K562 (cell line): ENCODE data around the gene COA5. TPM values are rescaled to one million over a fixed set of nuclear protein-coding genes. Genes with fewer than 3 reads are reported as not detected.

Source experiments
- GABPB2 ChIP-seq: fragments of 250-450 bp; sonication (Bioruptor Pico); conservative IDR thresholded peaks from 2 replicates; pipeline ENCODE4 v1.5.1; 2021; ENCODE audit warnings: mild to moderate bottlenecking
- HSF4 ChIP-seq: fragments of 250-450 bp; sonication (Bioruptor Pico); IDR thresholded peaks from 2 replicates; pipeline ENCODE4 v2.1.2; 2022; ENCODE audit warnings: mild to moderate bottlenecking, moderate library complexity, borderline replicate concordance
- POLR2G ChIP-seq: fragments of 200-400 bp; formaldehyde crosslinking; IDR thresholded peaks from 2 replicates; pipeline ENCODE4 v1.6.1; 2017; ENCODE audit warnings: low read depth, mild to moderate bottlenecking, antibody characterized with exemption, low read length, moderate library complexity
- PURB ChIP-seq: sonication (generic); formaldehyde crosslinking; IDR thresholded peaks from 2 replicates; pipeline ENCODE4 v1.9.0; 2021; ENCODE audit warnings: low read depth, mild to moderate bottlenecking, missing genetic modification reagents
- RERE ChIP-seq: sonication (generic); formaldehyde crosslinking; IDR thresholded peaks from 2 replicates; pipeline ENCODE4 v1.8.0; 2023; ENCODE audit warnings: missing genetic modification reagents, mild to moderate bottlenecking, borderline replicate concordance
- U2AF1 ChIP-seq: fragments of 200-400 bp; formaldehyde crosslinking; optimal IDR thresholded peaks from 2 replicates; pipeline ENCODE3; 2017; ENCODE audit warnings: mild to moderate bottlenecking, low read depth, low read length, moderate library complexity
- ZFPM2 ChIP-seq: fragments of 250-450 bp; sonication (Bioruptor Pico); IDR thresholded peaks from 2 replicates; pipeline ENCODE4 v1.5.1; 2022; ENCODE audit warnings: mild to moderate bottlenecking
- ZNF124 ChIP-seq: sonication (generic); formaldehyde crosslinking; IDR thresholded peaks from 2 replicates; pipeline ENCODE4 v1.8.1; 2022; ENCODE audit warnings: missing genetic modification reagents
- ZNF316 ChIP-seq: fragments of 450-650 bp; IDR thresholded peaks from 2 replicates; pipeline ENCODE4 v1.6.1; 2016
- polyA plus RNA-seq, 8 experiments: library from polyadenylated mRNA; depleted of rRNA in 4 of 8; stranded (reverse) in 5 of 8; unstranded in 3 of 8; fragments of >200 nt; fragmentation: Nextera tagmentation in 2 of 8; fragmentation: Illumina TruSeq in 1 of 8; extraction: Ambion mirVana in 2 of 8; extraction: Trizol in 1 of 8; gene quantifications; 2 replicates each; pipeline versions ENCODE4 v1.2.1 to v1.2.3, GENCODE V29; 2011 to 2014; ENCODE audit warnings: inconsistent platforms in 1 of 8, missing spikeins in 1 of 8
- total RNA-seq, 7 experiments: library from RNA; depleted of rRNA in 6 of 7; stranded (reverse); fragments of >200 nt in 6 of 7; fragmentation: Illumina TruSeq in 2 of 7; extraction: Trizol in 2 of 7; gene quantifications; 2 replicates each; pipeline versions ENCODE4 v1.2.1 to v1.2.3, GENCODE V29; 2011 to 2021; ENCODE audit warnings: low replicate concordance in 1 of 7
- TF ChIP-seq, protein P1 (sequence below): fragments of 250-450 bp; sonication (Bioruptor Pico); IDR thresholded peaks from 2 replicates; pipeline ENCODE4 v1.4.0; 2020; ENCODE audit warnings: mild to moderate bottlenecking, moderate library complexity

COA5 gene
- total and polyA plus RNA-seq, 9 of the 15 experiments (the other 6 are each of a cell fraction or from before 2014, with no cell fraction given): 17.9 to 77.6 (median 33.4) TPM

DNA sequence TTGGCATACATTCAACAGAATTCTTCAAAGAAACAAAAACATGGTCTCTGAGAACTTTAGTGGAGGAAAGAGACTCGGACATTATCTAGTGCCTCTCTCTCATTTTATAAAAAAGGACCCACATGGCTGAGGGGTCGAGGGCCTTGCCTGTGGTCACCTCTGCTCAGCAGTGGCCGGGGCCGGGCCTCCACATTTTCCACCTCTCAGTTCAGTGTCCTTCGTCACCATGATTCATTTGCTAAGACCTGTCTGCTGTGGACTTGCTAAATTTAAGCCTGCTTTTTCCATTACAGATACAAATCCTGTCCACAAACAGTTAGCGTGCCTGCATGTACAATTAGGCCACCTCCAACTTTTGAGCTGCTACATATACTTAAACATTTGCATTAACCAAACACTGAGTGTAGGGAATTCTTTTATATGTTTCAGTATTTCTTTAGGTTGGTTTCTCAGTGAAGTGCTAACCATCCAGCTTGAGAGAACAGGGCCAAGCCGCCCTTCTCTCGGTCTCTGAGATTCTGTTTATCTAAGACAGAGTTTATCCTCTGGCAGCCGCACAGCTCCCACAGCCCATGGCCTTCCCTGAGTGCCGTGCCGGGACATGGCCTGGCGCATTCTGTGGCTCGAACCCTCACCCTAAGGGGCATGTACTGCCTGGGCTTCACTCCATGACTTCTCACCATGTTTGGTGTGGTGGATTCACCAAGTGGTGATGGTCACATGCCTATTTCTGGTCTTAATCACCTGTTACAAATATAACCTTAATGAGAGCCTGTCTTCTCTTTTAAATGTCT lies 46.2 kb downstream of the COA5 start (continued):
- TF ChIP-seq RERE (CRISPR knock-in tag) (no peak), U2AF1 (no peak), PURB (CRISPR knock-in tag) (no peak), HSF4 (no peak), POLR2G (no peak), GABPB2 (CRISPR knock-in tag) (no peak), ZNF124 (CRISPR knock-in tag) (no peak), ZFPM2 (no peak), ZNF316 (no peak)
- TF ChIP-seq, protein P1, sequence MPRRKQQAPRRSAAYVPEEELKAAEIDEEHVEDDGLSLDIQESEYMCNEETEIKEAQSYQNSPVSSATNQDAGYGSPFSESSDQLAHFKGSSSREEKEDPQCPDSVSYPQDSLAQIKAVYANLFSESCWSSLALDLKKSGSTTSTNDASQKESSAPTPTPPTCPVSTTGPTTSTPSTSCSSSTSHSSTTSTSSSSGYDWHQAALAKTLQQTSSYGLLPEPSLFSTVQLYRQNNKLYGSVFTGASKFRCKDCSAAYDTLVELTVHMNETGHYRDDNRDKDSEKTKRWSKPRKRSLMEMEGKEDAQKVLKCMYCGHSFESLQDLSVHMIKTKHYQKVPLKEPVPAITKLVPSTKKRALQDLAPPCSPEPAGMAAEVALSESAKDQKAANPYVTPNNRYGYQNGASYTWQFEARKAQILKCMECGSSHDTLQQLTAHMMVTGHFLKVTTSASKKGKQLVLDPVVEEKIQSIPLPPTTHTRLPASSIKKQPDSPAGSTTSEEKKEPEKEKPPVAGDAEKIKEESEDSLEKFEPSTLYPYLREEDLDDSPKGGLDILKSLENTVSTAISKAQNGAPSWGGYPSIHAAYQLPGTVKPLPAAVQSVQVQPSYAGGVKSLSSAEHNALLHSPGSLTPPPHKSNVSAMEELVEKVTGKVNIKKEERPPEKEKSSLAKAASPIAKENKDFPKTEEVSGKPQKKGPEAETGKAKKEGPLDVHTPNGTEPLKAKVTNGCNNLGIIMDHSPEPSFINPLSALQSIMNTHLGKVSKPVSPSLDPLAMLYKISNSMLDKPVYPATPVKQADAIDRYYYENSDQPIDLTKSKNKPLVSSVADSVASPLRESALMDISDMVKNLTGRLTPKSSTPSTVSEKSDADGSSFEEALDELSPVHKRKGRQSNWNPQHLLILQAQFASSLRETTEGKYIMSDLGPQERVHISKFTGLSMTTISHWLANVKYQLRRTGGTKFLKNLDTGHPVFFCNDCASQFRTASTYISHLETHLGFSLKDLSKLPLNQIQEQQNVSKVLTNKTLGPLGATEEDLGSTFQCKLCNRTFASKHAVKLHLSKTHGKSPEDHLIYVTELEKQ: no peak
